HepG2 (cell line): Measurements from ENCODE around the gene LGR6. TPM values are rescaled to one million over a fixed set of nuclear protein-coding genes. Genes with fewer than 3 reads are reported as not detected.
A peak's percentile ranks its signal among the peaks of the same experiment; 100 is the strongest.

Experiments
- AGO1 ChIP-seq: fragments of 200-400 bp; formaldehyde crosslinking; IDR thresholded peaks from 2 replicates; pipeline ENCODE4 v1.6.1; 2017; ENCODE audit warnings: mild to moderate bottlenecking, low read depth, low read length, moderate library complexity; ENCODE audit not compliant: poor library complexity, severe bottlenecking
- FOXP4 ChIP-seq: sonication (generic); formaldehyde crosslinking; IDR thresholded peaks from 2 replicates; pipeline ENCODE4 v1.4.0; 2020; ENCODE audit warnings: missing genetic modification reagents
- GABPA ChIP-seq, 2 experiments: IDR thresholded peaks; 2 replicates each; pipeline ENCODE4 v1.6.1; 2011 to 2016; ENCODE audit warnings: low read depth in 2 of 2, low read length in 1 of 2, missing biosample characterization in 1 of 2, missing genetic modification characterization in 1 of 2
- MIXL1 ChIP-seq: IDR thresholded peaks from 2 replicates; pipeline ENCODE4 v1.6.1; 2016
- MZF1 ChIP-seq: sonication (generic); formaldehyde crosslinking; IDR thresholded peaks from 2 replicates; pipeline ENCODE4 v1.8.1; 2023; ENCODE audit warnings: mild to moderate bottlenecking, missing genetic modification reagents, borderline replicate concordance
- TIGD3 ChIP-seq: sonication (generic); formaldehyde crosslinking; IDR thresholded peaks from 2 replicates; pipeline ENCODE4 v1.5.1; 2020; ENCODE audit warnings: mild to moderate bottlenecking, missing genetic modification reagents, borderline replicate concordance
- UBTF ChIP-seq: sonication (generic); formaldehyde crosslinking; IDR thresholded peaks from 2 replicates; pipeline ENCODE4 v1.4.0; 2020; ENCODE audit warnings: mild to moderate bottlenecking, missing genetic modification reagents
- ZFY ChIP-seq: sonication (generic); formaldehyde crosslinking; IDR thresholded peaks from 2 replicates; pipeline ENCODE4 v1.4.0; 2020; ENCODE audit warnings: missing genetic modification reagents
- ZNF142 ChIP-seq: sonication (generic); formaldehyde crosslinking; IDR thresholded peaks from 2 replicates; pipeline ENCODE4 v1.4.0; 2020; ENCODE audit warnings: missing genetic modification reagents
- ZNF441 ChIP-seq: sonication (generic); formaldehyde crosslinking; IDR thresholded peaks from 2 replicates; pipeline ENCODE4 v1.7.0; 2021; ENCODE audit warnings: missing genetic modification reagents, borderline replicate concordance
- ZNF512 ChIP-seq: sonication (generic); formaldehyde crosslinking; IDR thresholded peaks from 2 replicates; pipeline ENCODE4 v1.4.0; 2020; ENCODE audit warnings: mild to moderate bottlenecking, missing genetic modification reagents
- ZNF713 ChIP-seq: sonication (generic); formaldehyde crosslinking; IDR thresholded peaks from 2 replicates; pipeline ENCODE4 v1.4.0; 2020; ENCODE audit warnings: mild to moderate bottlenecking, missing genetic modification reagents
- ZNF720 ChIP-seq: sonication (generic); formaldehyde crosslinking; IDR thresholded peaks from 2 replicates; pipeline ENCODE4 v1.4.0; 2020; ENCODE audit warnings: missing genetic modification reagents
- ZNF777 ChIP-seq: sonication (generic); formaldehyde crosslinking; IDR thresholded peaks from 2 replicates; pipeline ENCODE4 v1.4.0; 2020; ENCODE audit warnings: missing genetic modification reagents
- ZNF878 ChIP-seq: sonication (generic); formaldehyde crosslinking; IDR thresholded peaks from 2 replicates; pipeline ENCODE4 v1.8.1; 2023; ENCODE audit warnings: mild to moderate bottlenecking, missing genetic modification reagents, moderate library complexity
- polyA plus RNA-seq, 8 experiments: library from polyadenylated mRNA; depleted of rRNA in 3 of 8; stranded (reverse) in 7 of 8; unstranded in 1 of 8; fragments of >200 nt; fragmentation: Illumina TruSeq in 4 of 8; extraction: Trizol in 4 of 8; gene quantifications; 2 replicates each; pipeline versions ENCODE4 v1.2.1 to v1.2.3, GENCODE V29; 2011 to 2016; ENCODE audit warnings: low read depth in 4 of 8, missing spikeins in 1 of 8, mixed read lengths in 1 of 8; ENCODE audit not compliant: insufficient read depth in 1 of 8
- total RNA-seq, 5 experiments: library from RNA; depleted of rRNA; stranded (reverse); fragments of >200 nt; fragmentation: Illumina TruSeq; extraction: Trizol; gene quantifications; 2 replicates each; pipeline ENCODE4 v1.2.3, GENCODE V29; 2016; ENCODE audit warnings: low read depth in 1 of 5

The LGR6 gene
- total and polyA plus RNA-seq, 2 of the 13 experiments (the other 11 are each of a cell fraction or from before 2014, with no cell fraction given) = 0.07 TPM; not detected in 1

GRCh38 chr1:202348509-202349205, 155.1 kb downstream of the LGR6 start, which contains the start of gene PPP1R12B (continued):
- TF ChIP-seq ZNF720 (no peak), TIGD3 (no peak), ZNF713 (CRISPR knock-in tag) (no peak), GABPA (IDR thresholded peaks at IDR 0.05; ENCODE audit: low read depth, low read length) (no peak), GABPA (CRISPR knock-in tag; IDR thresholded peaks at IDR 0.05; ENCODE audit: low read depth) (peak; percentile 71; the same call in 1 of the 2 replicates), MIXL1 (CRISPR knock-in tag) (0 out of 2 replicates have a peak, but pooled peaks have one; percentile 24), UBTF (CRISPR knock-in tag) (peak; percentile 92), MZF1 (CRISPR knock-in tag) (no peak), ZNF878 (CRISPR knock-in tag) (0 out of 2 replicates have a peak, but pooled peaks have one; percentile 27), AGO1 (no peak), ZNF777 (CRISPR knock-in tag) (no peak), ZFY (CRISPR knock-in tag) (peak; percentile 77), ZNF441 (CRISPR knock-in tag) (0 out of 2 replicates have a peak, but pooled peaks have one; percentile 44), FOXP4 (peak; percentile 9; the same call in 1 of the 2 replicates), ZNF142 (CRISPR knock-in tag) (no peak; the same call in 1 of the 2 replicates), ZNF512 (no peak)
